K562 (cell line): ENCODE measurements around the gene PCNX2. TPM values are rescaled to one million over a fixed set of nuclear protein-coding genes. Genes with fewer than 3 reads are reported as not detected.

Experiments used
- ATAC-seq: fragments of 200-7000 bp; cut with Tn5 transposase; 3 replicates; pipeline ENCODE4 v1.9.1; 2020; ENCODE audit warnings: moderate library complexity
- BruUV-seq: library from RNA; stranded (reverse); fragments of 400-500 nt; replicated peaks from 2 replicates; lab custom pipeline; 2021; lab: Mats Ljungman, UMichigan
- CTCF ChIA-PET: fragments of 300-600 bp; formaldehyde crosslinking; extraction: SDS; loops from one replicate; lab custom pipeline; 2021; ENCODE audit warnings: low intra/inter-chr PET ratio; lab: Yijun Ruan, JAX
- POLR2A ChIA-PET: fragments of 300-600, 350-650 bp; sonication (Branson Sonifier 250); formaldehyde crosslinking; extraction: SDS; loops from one replicate; lab custom pipeline; 2021; ENCODE audit warnings: antibody characterized with exemption, inconsistent platforms; lab: Yijun Ruan, JAX
- DNase-seq, 4 experiments: peaks; one replicate each; pipeline versions ENCODE4 v3.0.0 to v3.0.0-alpha.2; 2011 to 2018; ENCODE audit warnings: low spot score in 3 of 4, mixed read lengths in 3 of 4; ENCODE audit errors: extremely low read depth in 1 of 4
- FAIRE-seq: peaks from 2 replicates; lab custom pipeline; 2011; peaks lifted over from hg19 to GRCh38; lab: Jason Lieb, UNC
- H2AFZ ChIP-seq: 2 replicates; pipeline ENCODE4 v1.6.0; 2011; ENCODE audit warnings: low read depth, low read length, control low read depth, inconsistent platforms
- H3K27ac ChIP-seq: fragments of 200-600 bp; 3 replicates; pipeline ENCODE4 v1.8.0; 2011; ENCODE audit warnings: low read depth, mild to moderate bottlenecking, control low read depth, inconsistent platforms, low read length, moderate library complexity, mixed read lengths; ENCODE audit errors: extremely low read depth
- H3K27me3 ChIP-seq, 2 experiments: fragments of 300-600 bp in 1 of 2; 2 replicates in 1 of 2; 3 replicates in 1 of 2; pipeline versions ENCODE4 v1.6.0 to v1.8.0; 2011; ENCODE audit warnings: inconsistent platforms in 2 of 2, low read length in 2 of 2, mild to moderate bottlenecking in 1 of 2, mixed read lengths in 1 of 2, moderate library complexity in 1 of 2; ENCODE audit not compliant: control insufficient read depth in 2 of 2, insufficient read depth in 2 of 2
- H3K36me3 ChIP-seq: fragments of 300-600 bp; 3 replicates; pipeline ENCODE4 v1.8.0; 2011; ENCODE audit warnings: mild to moderate bottlenecking, low read length, inconsistent platforms; ENCODE audit not compliant: control insufficient read depth, insufficient read depth
- H3K4me1 ChIP-seq, 2 experiments: fragments of 200-600 bp in 1 of 2; replicated peaks in 1 of 2; 2 replicates in 1 of 2; 3 replicates in 1 of 2; pipeline versions ENCODE4 v1.5.1 to v1.8.0; 2011; ENCODE audit warnings: inconsistent platforms in 2 of 2, low read length in 2 of 2, mild to moderate bottlenecking in 1 of 2, mixed read lengths in 1 of 2, moderate library complexity in 1 of 2; ENCODE audit not compliant: control insufficient read depth in 2 of 2, insufficient read depth in 2 of 2
- H3K4me2 ChIP-seq: 2 replicates; pipeline ENCODE4 v1.6.1; 2011; ENCODE audit warnings: low read length, control low read depth, inconsistent platforms, mixed read lengths; ENCODE audit not compliant: insufficient read depth
- H3K4me3 ChIP-seq: fragments of 200-600 bp; sonication (generic), shearing (Covaris generic); 2 replicates; pipeline ENCODE4 v1.5.1; 2016; ENCODE audit warnings: control low read depth, inconsistent platforms
- H3K79me2 ChIP-seq: fragments of 200-600 bp; 3 replicates; pipeline ENCODE4 v1.8.0; 2011; ENCODE audit warnings: low read length, inconsistent platforms; ENCODE audit not compliant: control insufficient read depth, insufficient read depth
- H3K9ac ChIP-seq, 2 experiments: 2 replicates each; pipeline versions ENCODE4 v1.6.0 to v1.6.1; 2011; ENCODE audit warnings: low read depth in 2 of 2, low read length in 2 of 2, control low read depth in 1 of 2, inconsistent platforms in 1 of 2, mild to moderate bottlenecking in 1 of 2, mixed read lengths in 1 of 2; ENCODE audit not compliant: insufficient read depth in 1 of 2
- H3K9me1 ChIP-seq: one replicate; pipeline ENCODE4 v1.6.0; 2011; ENCODE audit warnings: inconsistent platforms, mild to moderate bottlenecking, low read length, moderate library complexity; ENCODE audit not compliant: control insufficient read depth, insufficient read depth
- H3K9me3 ChIP-seq: replicated peaks from 2 replicates; pipeline ENCODE4 v1.5.1; 2011; ENCODE audit warnings: low read depth, low read length, inconsistent platforms; ENCODE audit not compliant: control insufficient read depth, insufficient read depth
- H4K20me1 ChIP-seq: replicated peaks from 2 replicates; pipeline ENCODE4 v1.6.1; 2011; ENCODE audit warnings: low read length, inconsistent platforms, mixed read lengths; ENCODE audit not compliant: control insufficient read depth, insufficient read depth
- CSDE1 ChIP-seq, 2 experiments: fragments of 450-650 bp; IDR thresholded peaks; 2 replicates each; pipeline ENCODE4 v1.6.1; 2016; ENCODE audit warnings: mild to moderate bottlenecking in 1 of 2
- CTBP1 ChIP-seq: fragments of 450-650 bp; IDR thresholded peaks from 2 replicates; pipeline ENCODE4 v1.6.1; 2016; ENCODE audit warnings: borderline replicate concordance
- EP400 ChIP-seq: fragments of 450-650 bp; IDR thresholded peaks from 2 replicates; pipeline ENCODE4 v1.6.1; 2017; ENCODE audit warnings: antibody characterized with exemption, mild to moderate bottlenecking, moderate library complexity
- FUS ChIP-seq: fragments of 200-400 bp; formaldehyde crosslinking; optimal IDR thresholded peaks from 2 replicates; pipeline ENCODE3; 2017; ENCODE audit warnings: low read depth, low read length
- GABPB1 ChIP-seq: sonication (generic); formaldehyde crosslinking; IDR thresholded peaks from 2 replicates; pipeline ENCODE4 v1.8.0; 2022; ENCODE audit warnings: mild to moderate bottlenecking, missing genetic modification reagents
- MAZ ChIP-seq, 2 experiments: fragments of 450-650 bp in 1 of 2; sonication (generic) in 1 of 2; formaldehyde crosslinking; IDR thresholded peaks in 1 of 2; conservative IDR thresholded peaks in 1 of 2; 2 replicates each; pipeline versions ENCODE4 v1.4.0 to v1.5.0; 2020; ENCODE audit warnings: mild to moderate bottlenecking in 1 of 2, missing genetic modification reagents in 1 of 2
- NR2C2 ChIP-seq, 2 experiments: fragments of 200-800 bp in 1 of 2; sonication (Bioruptor generic) in 1 of 2; sonication (generic) in 1 of 2; formaldehyde crosslinking in 1 of 2; IDR thresholded peaks; 2 replicates each; pipeline versions ENCODE4 v1.6.1 to v1.8.0; 2016 to 2022; ENCODE audit warnings: mild to moderate bottlenecking in 1 of 2, missing compliant biosample characterization in 1 of 2, missing genetic modification characterization in 1 of 2, missing genetic modification reagents in 1 of 2
- NRF1 ChIP-seq, 2 experiments: fragments of 450-650 bp; IDR thresholded peaks in 1 of 2; conservative IDR thresholded peaks in 1 of 2; 2 replicates each; pipeline ENCODE4 v1.6.1; 2014; ENCODE audit warnings: mild to moderate bottlenecking in 2 of 2
- RB1 ChIP-seq: fragments of 450-650 bp; IDR thresholded peaks from 2 replicates; pipeline ENCODE4 v1.6.1; 2017; ENCODE audit warnings: low read depth, mild to moderate bottlenecking
- WGBS: fragments of 100-300 bp; shearing (Covaris generic); methylation state at CpG from one replicate; pipeline ENCODE4 v1.1.6; 2016; ENCODE audit warnings: low coverage, mixed read lengths; ENCODE audit not compliant: insufficient coverage; ENCODE audit errors: missing lambda C conversion rate; 5-methylcytosine and 5-hydroxymethylcytosine counted together
- in situ Hi-C: fragments of 300-500 bp; cut with MboI; formaldehyde crosslinking; loops from 4 replicates; pipeline ENCODE4 v1.15.0; 2018; ENCODE audit warnings: inconsistent platforms, mixed read lengths
- intact Hi-C: fragments of 100-400 bp; cut with micrococcal nuclease; formaldehyde crosslinking; loops from 2 replicates; pipeline ENCODE4 v1.14.2; 2022
- polyA plus RNA-seq, 8 experiments: library from polyadenylated mRNA; depleted of rRNA in 4 of 8; stranded (reverse) in 5 of 8; unstranded in 3 of 8; fragments of >200 nt; fragmentation: Nextera tagmentation in 2 of 8; fragmentation: Illumina TruSeq in 1 of 8; extraction: Ambion mirVana in 2 of 8; extraction: Trizol in 1 of 8; gene quantifications; 2 replicates each; pipeline versions ENCODE4 v1.2.1 to v1.2.3, GENCODE V29; 2011 to 2014; ENCODE audit warnings: inconsistent platforms in 1 of 8, missing spikeins in 1 of 8
- total RNA-seq, 7 experiments: library from RNA; depleted of rRNA in 6 of 7; stranded (reverse); fragments of >200 nt in 6 of 7; fragmentation: Illumina TruSeq in 2 of 7; extraction: Trizol in 2 of 7; gene quantifications; 2 replicates each; pipeline versions ENCODE4 v1.2.1 to v1.2.3, GENCODE V29; 2011 to 2021; ENCODE audit warnings: low replicate concordance in 1 of 7
- TF ChIP-seq, protein P1 (sequence below): fragments of 200-800 bp; sonication (Bioruptor generic); IDR thresholded peaks from 2 replicates; pipeline ENCODE4 v1.6.1; 2017; ENCODE audit warnings: missing genetic modification characterization, missing compliant biosample characterization
- TF ChIP-seq, protein P2 (sequence below), 3 experiments: IDR thresholded peaks in 2 of 3; conservative IDR thresholded peaks in 1 of 3; 2 replicates each; pipeline ENCODE4 v1.5.1; 2011 to 2012; ENCODE audit warnings: low read length in 3 of 3, mild to moderate bottlenecking in 3 of 3, control low read depth in 2 of 3, improper control_type of control experiment in 1 of 3, inconsistent platforms in 1 of 3, low read depth in 1 of 3, mixed read lengths in 1 of 3, moderate library complexity in 1 of 3; ENCODE audit not compliant: insufficient read depth in 2 of 3
- TF ChIP-seq, protein P3 (sequence below): fragments of 250-450 bp; sonication (Bioruptor Pico); IDR thresholded peaks from 2 replicates; pipeline ENCODE4 v1.4.0; 2020

PCNX2 gene
- total and polyA plus RNA-seq, 9 of the 15 experiments (the other 6 are each of a cell fraction or from before 2014, with no cell fraction given), result 0.07 to 0.33 TPM; not detected in 7

DNA sequence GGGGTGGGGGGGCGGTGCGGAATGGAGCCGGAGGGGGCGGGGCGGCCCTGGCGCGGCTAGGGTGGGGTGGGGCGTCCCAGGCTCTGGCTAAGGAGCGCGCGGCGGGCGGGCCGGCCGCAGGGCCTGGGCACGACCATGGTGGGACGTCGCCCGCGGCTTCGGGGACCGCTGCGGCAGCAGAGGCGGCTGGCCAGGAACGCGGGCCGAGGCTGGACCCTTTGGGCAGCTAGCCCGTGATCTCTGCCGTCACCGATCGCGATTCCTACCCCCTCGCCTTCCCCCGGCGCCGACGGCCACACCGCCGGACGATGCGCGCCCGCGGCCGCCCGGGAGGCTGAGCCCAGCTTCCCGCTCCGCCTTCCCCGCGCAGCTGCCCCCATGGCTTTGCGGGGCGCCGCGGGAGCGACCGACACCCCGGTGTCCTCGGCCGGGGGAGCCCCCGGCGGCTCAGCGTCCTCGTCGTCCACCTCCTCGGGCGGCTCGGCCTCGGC is 32.2 kb upstream of the PCNX2 start, which contains the start of gene MAP3K21:
MAP3K21 (plus strand) TSS at position 74 of the 491 bp plus-strand sequence; CDS start at position 379, 305 bp downstream.
- intact Hi-C loops, result no loop called here
- Histone ChIP-seq H2AFZ (peak within 1 kb of the TSS; percentile 92), H3K9ac (peak within 1 kb of the TSS; percentile 43 to 95; a peak in 3 of 4 replicates), H3K4me3 (peak within 1 kb of the TSS; percentile 46), H3K9me3 (no peaks in the 10 kb centered on the region), H3K27ac (no peak within 1 kb of the TSS), H3K79me2 (no peaks in the 10 kb centered on the region), H3K4me1 (peaks cover 0 to 18% of the 10 kb centered on the region in 2 experiments; a peak in 4 of 5 replicates), H3K4me2 (peak within 1 kb of the TSS; percentile 71), H3K36me3 (no peaks in the 10 kb centered on the region), H3K9me1 (no peaks in the 10 kb centered on the region), H3K27me3 (peaks cover 2 to 5% of the 10 kb centered on the region in 2 experiments; a peak in 2 of 5 replicates), H4K20me1 (peaks cover 4% of the 10 kb centered on the region; the same call in 1 of the 2 replicates)
- DNase-seq (peak in 2 of 4 experiments; percentile 95 to 97), ATAC-seq (peak; percentile 92), FAIRE-seq (no peak)
- in situ Hi-C loops, result no loop called here
- CTCF ChIA-PET, result no interaction called here
- POLR2A ChIA-PET, result interaction anchor here (0.6 kb wide), 1 partner anchor 10 kb away, joined by 3 read pairs; no protein-coding TSS in a partner anchor
- no TSS peak for BruUV-seq
- WGBS, result under 1% methylated on average over 27 of the region's 68 CpGs
- TF ChIP-seq NRF1 (conservative IDR thresholded peaks at IDR 0.05 in 1 of 2, IDR thresholded peaks at IDR 0.05 in 1 of 2) (peak in 1 of 2 experiments; percentile 11; a peak in 2 of 4 replicates), RB1 (0 out of 2 replicates have a peak, but pooled peaks have one; percentile 13), CSDE1 (IDR thresholded peaks at IDR 0.05) (no peak), GABPB1 (CRISPR knock-in tag) (no peak), EP400 (no peak), NR2C2 (CRISPR knock-in tag; IDR thresholded peaks at IDR 0.05) (no peak), NR2C2 (tag; IDR thresholded peaks at IDR 0.05) (0 out of 2 replicates have a peak, but pooled peaks have one; percentile 30), CTBP1 (peak; percentile 42; the same call in 1 of the 2 replicates), FUS (peak; percentile 43), MAZ (CRISPR knock-in tag; conservative IDR thresholded peaks at IDR 0.05 in 1 of 2, IDR thresholded peaks at IDR 0.05 in 1 of 2) (peak in 1 of 2 experiments; percentile 48; a peak in 3 of 4 replicates)
- TF ChIP-seq, protein P1, sequence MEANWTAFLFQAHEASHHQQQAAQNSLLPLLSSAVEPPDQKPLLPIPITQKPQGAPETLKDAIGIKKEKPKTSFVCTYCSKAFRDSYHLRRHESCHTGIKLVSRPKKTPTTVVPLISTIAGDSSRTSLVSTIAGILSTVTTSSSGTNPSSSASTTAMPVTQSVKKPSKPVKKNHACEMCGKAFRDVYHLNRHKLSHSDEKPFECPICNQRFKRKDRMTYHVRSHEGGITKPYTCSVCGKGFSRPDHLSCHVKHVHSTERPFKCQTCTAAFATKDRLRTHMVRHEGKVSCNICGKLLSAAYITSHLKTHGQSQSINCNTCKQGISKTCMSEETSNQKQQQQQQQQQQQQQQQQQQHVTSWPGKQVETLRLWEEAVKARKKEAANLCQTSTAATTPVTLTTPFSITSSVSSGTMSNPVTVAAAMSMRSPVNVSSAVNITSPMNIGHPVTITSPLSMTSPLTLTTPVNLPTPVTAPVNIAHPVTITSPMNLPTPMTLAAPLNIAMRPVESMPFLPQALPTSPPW (CRISPR knock-in tag), result peak; percentile 60
- TF ChIP-seq, protein P2, sequence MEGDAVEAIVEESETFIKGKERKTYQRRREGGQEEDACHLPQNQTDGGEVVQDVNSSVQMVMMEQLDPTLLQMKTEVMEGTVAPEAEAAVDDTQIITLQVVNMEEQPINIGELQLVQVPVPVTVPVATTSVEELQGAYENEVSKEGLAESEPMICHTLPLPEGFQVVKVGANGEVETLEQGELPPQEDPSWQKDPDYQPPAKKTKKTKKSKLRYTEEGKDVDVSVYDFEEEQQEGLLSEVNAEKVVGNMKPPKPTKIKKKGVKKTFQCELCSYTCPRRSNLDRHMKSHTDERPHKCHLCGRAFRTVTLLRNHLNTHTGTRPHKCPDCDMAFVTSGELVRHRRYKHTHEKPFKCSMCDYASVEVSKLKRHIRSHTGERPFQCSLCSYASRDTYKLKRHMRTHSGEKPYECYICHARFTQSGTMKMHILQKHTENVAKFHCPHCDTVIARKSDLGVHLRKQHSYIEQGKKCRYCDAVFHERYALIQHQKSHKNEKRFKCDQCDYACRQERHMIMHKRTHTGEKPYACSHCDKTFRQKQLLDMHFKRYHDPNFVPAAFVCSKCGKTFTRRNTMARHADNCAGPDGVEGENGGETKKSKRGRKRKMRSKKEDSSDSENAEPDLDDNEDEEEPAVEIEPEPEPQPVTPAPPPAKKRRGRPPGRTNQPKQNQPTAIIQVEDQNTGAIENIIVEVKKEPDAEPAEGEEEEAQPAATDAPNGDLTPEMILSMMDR (IDR thresholded peaks at IDR 0.05 in 2 of 3, conservative IDR thresholded peaks at IDR 0.05 in 1 of 3; ENCODE audit: insufficient read depth in 2 of 3, low read depth in 1 of 3, low read length in 3 of 3), result no peak
- TF ChIP-seq, protein P3, sequence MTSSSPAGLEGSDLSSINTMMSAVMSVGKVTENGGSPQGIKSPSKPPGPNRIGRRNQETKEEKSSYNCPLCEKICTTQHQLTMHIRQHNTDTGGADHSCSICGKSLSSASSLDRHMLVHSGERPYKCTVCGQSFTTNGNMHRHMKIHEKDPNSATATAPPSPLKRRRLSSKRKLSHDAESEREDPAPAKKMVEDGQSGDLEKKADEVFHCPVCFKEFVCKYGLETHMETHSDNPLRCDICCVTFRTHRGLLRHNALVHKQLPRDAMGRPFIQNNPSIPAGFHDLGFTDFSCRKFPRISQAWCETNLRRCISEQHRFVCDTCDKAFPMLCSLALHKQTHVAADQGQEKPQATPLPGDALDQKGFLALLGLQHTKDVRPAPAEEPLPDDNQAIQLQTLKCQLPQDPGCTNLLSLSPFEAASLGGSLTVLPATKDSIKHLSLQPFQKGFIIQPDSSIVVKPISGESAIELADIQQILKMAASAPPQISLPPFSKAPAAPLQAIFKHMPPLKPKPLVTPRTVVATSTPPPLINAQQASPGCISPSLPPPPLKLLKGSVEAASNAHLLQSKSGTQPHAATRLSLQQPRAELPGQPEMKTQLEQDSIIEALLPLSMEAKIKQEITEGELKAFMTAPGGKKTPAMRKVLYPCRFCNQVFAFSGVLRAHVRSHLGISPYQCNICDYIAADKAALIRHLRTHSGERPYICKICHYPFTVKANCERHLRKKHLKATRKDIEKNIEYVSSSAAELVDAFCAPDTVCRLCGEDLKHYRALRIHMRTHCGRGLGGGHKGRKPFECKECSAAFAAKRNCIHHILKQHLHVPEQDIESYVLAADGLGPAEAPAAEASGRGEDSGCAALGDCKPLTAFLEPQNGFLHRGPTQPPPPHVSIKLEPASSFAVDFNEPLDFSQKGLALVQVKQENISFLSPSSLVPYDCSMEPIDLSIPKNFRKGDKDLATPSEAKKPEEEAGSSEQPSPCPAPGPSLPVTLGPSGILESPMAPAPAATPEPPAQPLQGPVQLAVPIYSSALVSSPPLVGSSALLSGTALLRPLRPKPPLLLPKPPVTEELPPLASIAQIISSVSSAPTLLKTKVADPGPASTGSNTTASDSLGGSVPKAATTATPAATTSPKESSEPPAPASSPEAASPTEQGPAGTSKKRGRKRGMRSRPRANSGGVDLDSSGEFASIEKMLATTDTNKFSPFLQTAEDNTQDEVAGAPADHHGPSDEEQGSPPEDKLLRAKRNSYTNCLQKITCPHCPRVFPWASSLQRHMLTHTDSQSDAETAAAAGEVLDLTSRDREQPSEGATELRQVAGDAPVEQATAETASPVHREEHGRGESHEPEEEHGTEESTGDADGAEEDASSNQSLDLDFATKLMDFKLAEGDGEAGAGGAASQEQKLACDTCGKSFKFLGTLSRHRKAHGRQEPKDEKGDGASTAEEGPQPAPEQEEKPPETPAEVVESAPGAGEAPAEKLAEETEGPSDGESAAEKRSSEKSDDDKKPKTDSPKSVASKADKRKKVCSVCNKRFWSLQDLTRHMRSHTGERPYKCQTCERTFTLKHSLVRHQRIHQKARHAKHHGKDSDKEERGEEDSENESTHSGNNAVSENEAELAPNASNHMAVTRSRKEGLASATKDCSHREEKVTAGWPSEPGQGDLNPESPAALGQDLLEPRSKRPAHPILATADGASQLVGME (CRISPR knock-in tag), result no peak
